Motor neuron (in vitro differentiated cells): ENCODE data around the gene TMEM131L. TPM values are rescaled to one million over a fixed set of nuclear protein-coding genes. Genes with fewer than 3 reads are reported as not detected.
"Not testable (repeated sequence)": the region's sequence is repeated elsewhere in the genome, so short reads cannot be mapped to it uniquely, and the experiment has no call there.

Experiments used
- ATAC-seq, 8 experiments: fragments of 200-7000 bp; cut with Tn5 transposase; replicated peaks in 6 of 8; 2 replicates each; pipeline ENCODE4 v1.8.0; 2021; ENCODE audit warnings: mild to moderate bottlenecking in 8 of 8, moderate library complexity in 8 of 8
- H3K27ac ChIP-seq, 2 donors: fragments of 250-450 bp; sonication (Bioruptor Pico); 2 replicates each; pipeline ENCODE4 v1.9.0; 2021; ENCODE audit warnings: antibody characterized with exemption in 2 of 2, mild to moderate bottlenecking in 2 of 2, moderate library complexity in 1 of 2
- H3K4me1 ChIP-seq, 2 donors: fragments of 250-450 bp; sonication (Bioruptor Pico); replicated peaks in 1 of 2; 2 replicates each; pipeline ENCODE4 v1.6.1; 2021; ENCODE audit warnings: antibody characterized with exemption in 2 of 2, mild to moderate bottlenecking in 2 of 2, moderate library complexity in 1 of 2
- H3K4me3 ChIP-seq, 5 donors: fragments of 250-450 bp; sonication (Bioruptor Pico); 2 replicates each; pipeline ENCODE4 v1.9.0; 2021; ENCODE audit warnings: antibody characterized with exemption in 5 of 5, mild to moderate bottlenecking in 5 of 5, moderate library complexity in 4 of 5
- WGBS, 10 experiments: fragments of 450-650 bp; shearing (Covaris generic); methylation state at CpG; one replicate each; pipeline ENCODE4 v1.0.0; 2022; 5-methylcytosine and 5-hydroxymethylcytosine counted together
- in situ Hi-C, 9 experiments: fragments of 400-800 bp; cut with MboI; loops; one replicate each; pipeline ENCODE4 v1.15.0; 2021; ENCODE audit warnings: low sequenced_read_pairs in 9 of 9, low pct_unique_long_range_greater_than_20kb in 2 of 9; ENCODE audit not compliant: unreplicated experiment in 9 of 9
- total RNA-seq, 8 experiments: library from RNA; unstranded; fragments of 300-600 nt; gene quantifications; 2 replicates each; pipeline versions ENCODE4 v1.2.3 to v1.2.4, GENCODE V29; 2022

Gene TMEM131L
- total RNA-seq: 10 to 100 TPM in 3 of 8 experiments, 1 to 10 TPM in 5; 2.0 to 47.7 (median 8.5) TPM

GRCh38 chr4:153466081-153466948, at the start of gene TMEM131L:
TMEM131L (plus strand) TSS chr4:153466360; CDS start chr4:153466398, 38 bp downstream.
- peak within 1 kb of the TSS; percentile 58 to 71 for H3K27ac ChIP-seq

GRCh38 chr4:153416456-153416855, 49.7 kb upstream of the TMEM131L start:
- 77 to 100% (median 94%) methylated on average over 1 to 6 of the region's 8 CpGs; no CpG with 5 or more reads in 3 of the 10 experiments for WGBS, 10 experiments
- ATAC-seq, H3K4me3 ChIP-seq, H3K4me1 ChIP-seq, in situ Hi-C loops, H3K27ac ChIP-seq: not testable (repeated sequence)

More at GRCh38 chr4:153466081-153466948, at the start of gene TMEM131L:
- peak; percentile 74 to 89 (median 85) for ATAC-seq
- Histone ChIP-seq H3K4me1 (peaks cover 11 to 15% of the 10 kb centered on the region in 2 donors), H3K4me3 (peak within 1 kb of the TSS; percentile 59 to 91 (median 76))
- 0% methylated on average over 1 to 2 of the region's 103 CpGs; no CpG with 5 or more reads in 8 of the 10 experiments for WGBS, 10 experiments
- in situ Hi-C loops: no loop called here

GRCh38 chr4:153418121-153418520, 48.0 kb upstream of the TMEM131L start:
- in situ Hi-C loops: no loop called here
- no peak overlapping the region for H3K4me3 ChIP-seq
- 80 to 100% (median 92%) methylated on average over 2 to 5 of the region's 7 CpGs; no CpG with 5 or more reads in 3 of the 10 experiments for WGBS, 10 experiments

GRCh38 chr4:153418558-153418957, 47.6 kb upstream of the TMEM131L start:
- no peak overlapping the region for H3K4me3 ChIP-seq
- in situ Hi-C loops: no loop called here
- WGBS, 10 experiments: 0 to 100% (median 58%) methylated on average over 1 to 3 of the region's 3 CpGs; no CpG with 5 or more reads in 1 of the 10 experiments
- H3K4me1 ChIP-seq: no peaks in the 10 kb centered on the region
- H3K27ac ChIP-seq: no peak overlapping the region
- ATAC-seq: peak in 1 of 8 experiments; percentile 35

More at GRCh38 chr4:153418121-153418520, 48.0 kb upstream of the TMEM131L start:
- H3K4me1 ChIP-seq: no peaks in the 10 kb centered on the region
- H3K27ac ChIP-seq: no peak overlapping the region
- peak in 1 of 8 experiments; percentile 64 for ATAC-seq

- Histone ChIP-seq H3K4me1 (no peaks in the 10 kb centered on the region), H3K27ac (no peak overlapping the region), H3K4me3 (no peak overlapping the region)
- peak in 1 of 8 experiments; percentile 28 for ATAC-seq
- in situ Hi-C loops: no loop called here
- 59 to 100% (median 79%) methylated on average over 1 to 5 of the region's 5 CpGs; no CpG with 5 or more reads in 1 of the 10 experiments for WGBS, 10 experiments
These were observed 47.1 kb upstream of the TMEM131L start for GRCh38 chr4:153419029-153419428.

- no peak for ATAC-seq
- 60 to 100% (median 91%) methylated on average over 1 to 9 of the region's 9 CpGs for WGBS, 10 experiments
- Histone ChIP-seq H3K4me3 (no peak overlapping the region), H3K27ac (no peak overlapping the region), H3K4me1 (no peaks in the 10 kb centered on the region)
- in situ Hi-C loops: no loop called here
These were observed 46.4 kb upstream of the TMEM131L start for GRCh38 chr4:153419673-153420278.

GRCh38 chr4:153420361-153420760, 45.8 kb upstream of the TMEM131L start:
- Histone ChIP-seq H3K27ac (no peak overlapping the region), H3K4me3 (no peak overlapping the region), H3K4me1 (no peaks in the 10 kb centered on the region)
- ATAC-seq: no peak
- in situ Hi-C loops: no loop called here
- 71 to 100% (median 95%) methylated on average over 1 to 2 of the region's 2 CpGs; no CpG with 5 or more reads in 2 of the 10 experiments for WGBS, 10 experiments

- no peak overlapping the region for H3K27ac ChIP-seq
- no peak for ATAC-seq
- H3K4me1 ChIP-seq: no peaks in the 10 kb centered on the region
- in situ Hi-C loops: no loop called here
- WGBS, 10 experiments: 67 to 100% (median 94%) methylated on average over 2 to 3 of the region's 3 CpGs; no CpG with 5 or more reads in 1 of the 10 experiments
- H3K4me3 ChIP-seq: no peak overlapping the region
These were observed 44.2 kb upstream of the TMEM131L start for GRCh38 chr4:153421941-153422340.

GRCh38 chr4:153426207-153426885, 39.8 kb upstream of the TMEM131L start:
- in situ Hi-C loops: no loop called here
- Histone ChIP-seq H3K27ac (no peak overlapping the region), H3K4me3 (no peak overlapping the region), H3K4me1 (no peaks in the 10 kb centered on the region)
- 73 to 100% (median 93%) methylated on average over 2 to 4 of the region's 4 CpGs; no CpG with 5 or more reads in 1 of the 10 experiments for WGBS, 10 experiments
- no peak for ATAC-seq

GRCh38 chr4:153427363-153428071, 38.6 kb upstream of the TMEM131L start:
- WGBS, 10 experiments: 86 to 100% (median 89%) methylated on average over 1 to 4 of the region's 4 CpGs; no CpG with 5 or more reads in 2 of the 10 experiments
- in situ Hi-C loops: no loop called here
- H3K4me1 ChIP-seq: no peaks in the 10 kb centered on the region
- no peak overlapping the region for H3K4me3 ChIP-seq
- no peak overlapping the region for H3K27ac ChIP-seq
- ATAC-seq: no peak

- in situ Hi-C loops: no loop called here
- no peak overlapping the region for H3K27ac ChIP-seq
- no peak overlapping the region for H3K4me3 ChIP-seq
- WGBS, 10 experiments: 33 to 90% (median 74%) methylated on average over 1 to 3 of the region's 3 CpGs; no CpG with 5 or more reads in 2 of the 10 experiments
- H3K4me1 ChIP-seq: no peaks in the 10 kb centered on the region
- peak in 1 of 8 experiments; percentile 39 for ATAC-seq
These were observed 37.2 kb upstream of the TMEM131L start for GRCh38 chr4:153428941-153429475.
